HepG2 (cell line): ENCODE data around the gene ALDH3B1. TPM values are rescaled to one million over a fixed set of nuclear protein-coding genes. Genes with fewer than 3 reads are reported as not detected.

Experiments used
- BCL3 ChIP-seq: sonication (generic); formaldehyde crosslinking; IDR thresholded peaks from 2 replicates; pipeline ENCODE4 v1.5.1; 2020; ENCODE audit warnings: mild to moderate bottlenecking, missing genetic modification reagents, moderate library complexity
- DNMT1 ChIP-seq: sonication (generic); formaldehyde crosslinking; IDR thresholded peaks from 2 replicates; pipeline ENCODE4 v1.5.1; 2020; ENCODE audit warnings: mild to moderate bottlenecking, missing genetic modification reagents
- GABPB1 ChIP-seq: IDR thresholded peaks from 2 replicates; pipeline ENCODE4 v1.6.1; 2016; ENCODE audit warnings: mild to moderate bottlenecking, missing genetic modification reagents, moderate library complexity, missing compliant biosample characterization
- HNRNPL ChIP-seq: fragments of 200-400 bp; formaldehyde crosslinking; IDR thresholded peaks from 2 replicates; pipeline ENCODE4 v1.6.1; 2017; ENCODE audit warnings: mild to moderate bottlenecking, low read depth, low read length
- KAT8 ChIP-seq: IDR thresholded peaks from 2 replicates; pipeline ENCODE4 v1.6.1; 2016; ENCODE audit warnings: missing genetic modification reagents, missing compliant biosample characterization
- KDM2A ChIP-seq: sonication (generic); formaldehyde crosslinking; IDR thresholded peaks from 2 replicates; pipeline ENCODE4 v1.4.0; 2020; ENCODE audit warnings: low read depth, missing genetic modification reagents, borderline replicate concordance
- KDM6A ChIP-seq: IDR thresholded peaks from 2 replicates; pipeline ENCODE4 v1.6.1; 2016; ENCODE audit warnings: low read depth
- RBAK ChIP-seq: sonication (generic); formaldehyde crosslinking; IDR thresholded peaks from 2 replicates; pipeline ENCODE4 v1.5.1; 2020; ENCODE audit warnings: mild to moderate bottlenecking, missing genetic modification reagents
- TMF1 ChIP-seq: sonication (generic); formaldehyde crosslinking; IDR thresholded peaks from 2 replicates; pipeline ENCODE4 v1.8.1; 2022; ENCODE audit warnings: low read depth, missing genetic modification reagents
- ZMYM2 ChIP-seq: sonication (generic); formaldehyde crosslinking; IDR thresholded peaks from 2 replicates; pipeline ENCODE4 v1.8.0; 2022; ENCODE audit warnings: mild to moderate bottlenecking, missing genetic modification reagents
- ZNF10 ChIP-seq: sonication (generic); formaldehyde crosslinking; IDR thresholded peaks from 2 replicates; pipeline ENCODE4 v1.4.0; 2020; ENCODE audit warnings: mild to moderate bottlenecking, low read depth, missing genetic modification reagents, borderline replicate concordance
- ZNF235 ChIP-seq: sonication (generic); formaldehyde crosslinking; IDR thresholded peaks from 2 replicates; pipeline ENCODE4 v1.8.1; 2023; ENCODE audit warnings: mild to moderate bottlenecking, missing genetic modification reagents, borderline replicate concordance
- polyA plus RNA-seq, 8 experiments: library from polyadenylated mRNA; depleted of rRNA in 3 of 8; stranded (reverse) in 7 of 8; unstranded in 1 of 8; fragments of >200 nt; fragmentation: Illumina TruSeq in 4 of 8; extraction: Trizol in 4 of 8; gene quantifications; 2 replicates each; pipeline versions ENCODE4 v1.2.1 to v1.2.3, GENCODE V29; 2011 to 2016; ENCODE audit warnings: low read depth in 4 of 8, missing spikeins in 1 of 8, mixed read lengths in 1 of 8; ENCODE audit not compliant: insufficient read depth in 1 of 8
- total RNA-seq, 5 experiments: library from RNA; depleted of rRNA; stranded (reverse); fragments of >200 nt; fragmentation: Illumina TruSeq; extraction: Trizol; gene quantifications; 2 replicates each; pipeline ENCODE4 v1.2.3, GENCODE V29; 2016; ENCODE audit warnings: low read depth in 1 of 5
- TF ChIP-seq, protein P1 (sequence below): sonication (generic); formaldehyde crosslinking; IDR thresholded peaks from 2 replicates; pipeline ENCODE4 v1.4.0; 2020; ENCODE audit warnings: missing genetic modification reagents, borderline replicate concordance
- TF ChIP-seq, protein P2 (sequence below): sonication (generic); formaldehyde crosslinking; IDR thresholded peaks from 2 replicates; pipeline ENCODE4 v1.5.0; 2020; ENCODE audit warnings: mild to moderate bottlenecking, missing genetic modification reagents, borderline replicate concordance
- TF ChIP-seq, protein P3 (sequence below): sonication (generic); formaldehyde crosslinking; IDR thresholded peaks from 2 replicates; pipeline ENCODE4 v1.4.0; 2020; ENCODE audit warnings: low read depth, mild to moderate bottlenecking, missing genetic modification reagents

Gene ALDH3B1
- total and polyA plus RNA-seq, 2 of the 13 experiments (the other 11 are each of a cell fraction or from before 2014, with no cell fraction given), result 4.0 to 6.7 TPM

DNA sequence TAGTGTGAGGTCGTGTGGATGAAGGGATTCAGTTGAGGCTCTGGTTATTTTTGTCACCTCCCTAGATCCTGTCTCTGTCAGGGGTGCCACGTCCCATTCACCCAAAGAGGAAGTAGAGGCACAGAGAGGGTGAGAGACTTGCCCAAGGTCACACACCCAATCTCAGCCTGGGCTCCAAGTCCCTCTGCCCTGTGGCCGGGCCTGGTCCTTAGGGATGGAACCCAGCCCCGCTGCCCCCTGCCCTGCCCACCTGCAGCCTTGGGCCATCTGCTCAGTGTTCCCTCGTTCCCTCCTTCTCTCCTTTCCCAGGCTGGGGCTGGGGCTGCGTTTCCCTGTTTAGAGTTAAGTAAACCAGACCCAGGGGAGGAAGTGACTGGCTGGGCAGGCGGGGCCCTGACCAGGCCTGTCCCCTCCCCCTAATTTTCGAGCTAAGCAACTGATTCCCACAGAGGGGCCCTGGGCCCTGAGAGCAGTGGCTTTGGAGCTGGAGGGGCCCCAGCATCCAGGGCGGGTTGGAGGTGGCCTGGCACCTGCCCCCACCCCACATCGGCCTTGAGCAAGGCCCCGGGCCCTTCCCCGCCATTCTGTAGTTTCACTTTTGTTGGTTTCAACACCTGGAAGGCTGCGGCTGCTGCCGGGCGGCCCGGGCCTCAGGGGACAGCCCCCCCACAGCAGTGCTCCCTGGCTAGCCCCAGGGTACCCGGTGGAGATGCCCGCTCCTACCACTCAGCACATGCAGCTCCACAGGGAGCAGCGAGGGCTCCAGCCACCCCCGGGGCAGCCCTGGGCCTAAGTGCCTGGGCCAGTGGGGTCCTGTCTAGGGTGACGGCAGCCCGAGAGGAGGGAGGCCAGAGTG, 30.2 kb downstream of the ALDH3B1 start (continued):
- TF ChIP-seq HNRNPL, result no peak
- TF ChIP-seq TMF1, result no peak
- TF ChIP-seq ZNF10 (CRISPR knock-in tag), result no peak
- TF ChIP-seq, protein P1, sequence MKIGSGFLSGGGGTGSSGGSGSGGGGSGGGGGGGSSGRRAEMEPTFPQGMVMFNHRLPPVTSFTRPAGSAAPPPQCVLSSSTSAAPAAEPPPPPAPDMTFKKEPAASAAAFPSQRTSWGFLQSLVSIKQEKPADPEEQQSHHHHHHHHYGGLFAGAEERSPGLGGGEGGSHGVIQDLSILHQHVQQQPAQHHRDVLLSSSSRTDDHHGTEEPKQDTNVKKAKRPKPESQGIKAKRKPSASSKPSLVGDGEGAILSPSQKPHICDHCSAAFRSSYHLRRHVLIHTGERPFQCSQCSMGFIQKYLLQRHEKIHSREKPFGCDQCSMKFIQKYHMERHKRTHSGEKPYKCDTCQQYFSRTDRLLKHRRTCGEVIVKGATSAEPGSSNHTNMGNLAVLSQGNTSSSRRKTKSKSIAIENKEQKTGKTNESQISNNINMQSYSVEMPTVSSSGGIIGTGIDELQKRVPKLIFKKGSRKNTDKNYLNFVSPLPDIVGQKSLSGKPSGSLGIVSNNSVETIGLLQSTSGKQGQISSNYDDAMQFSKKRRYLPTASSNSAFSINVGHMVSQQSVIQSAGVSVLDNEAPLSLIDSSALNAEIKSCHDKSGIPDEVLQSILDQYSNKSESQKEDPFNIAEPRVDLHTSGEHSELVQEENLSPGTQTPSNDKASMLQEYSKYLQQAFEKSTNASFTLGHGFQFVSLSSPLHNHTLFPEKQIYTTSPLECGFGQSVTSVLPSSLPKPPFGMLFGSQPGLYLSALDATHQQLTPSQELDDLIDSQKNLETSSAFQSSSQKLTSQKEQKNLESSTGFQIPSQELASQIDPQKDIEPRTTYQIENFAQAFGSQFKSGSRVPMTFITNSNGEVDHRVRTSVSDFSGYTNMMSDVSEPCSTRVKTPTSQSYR (CRISPR knock-in tag), result peak; percentile 53; the same call in 1 of the 2 replicates
- 0 out of 2 replicates have a peak, but pooled peaks have one; percentile 27 for TF ChIP-seq KDM6A
- TF ChIP-seq ZMYM2 (CRISPR knock-in tag), result no peak
- TF ChIP-seq ZNF235 (CRISPR knock-in tag), result no peak
- TF ChIP-seq, protein P2, sequence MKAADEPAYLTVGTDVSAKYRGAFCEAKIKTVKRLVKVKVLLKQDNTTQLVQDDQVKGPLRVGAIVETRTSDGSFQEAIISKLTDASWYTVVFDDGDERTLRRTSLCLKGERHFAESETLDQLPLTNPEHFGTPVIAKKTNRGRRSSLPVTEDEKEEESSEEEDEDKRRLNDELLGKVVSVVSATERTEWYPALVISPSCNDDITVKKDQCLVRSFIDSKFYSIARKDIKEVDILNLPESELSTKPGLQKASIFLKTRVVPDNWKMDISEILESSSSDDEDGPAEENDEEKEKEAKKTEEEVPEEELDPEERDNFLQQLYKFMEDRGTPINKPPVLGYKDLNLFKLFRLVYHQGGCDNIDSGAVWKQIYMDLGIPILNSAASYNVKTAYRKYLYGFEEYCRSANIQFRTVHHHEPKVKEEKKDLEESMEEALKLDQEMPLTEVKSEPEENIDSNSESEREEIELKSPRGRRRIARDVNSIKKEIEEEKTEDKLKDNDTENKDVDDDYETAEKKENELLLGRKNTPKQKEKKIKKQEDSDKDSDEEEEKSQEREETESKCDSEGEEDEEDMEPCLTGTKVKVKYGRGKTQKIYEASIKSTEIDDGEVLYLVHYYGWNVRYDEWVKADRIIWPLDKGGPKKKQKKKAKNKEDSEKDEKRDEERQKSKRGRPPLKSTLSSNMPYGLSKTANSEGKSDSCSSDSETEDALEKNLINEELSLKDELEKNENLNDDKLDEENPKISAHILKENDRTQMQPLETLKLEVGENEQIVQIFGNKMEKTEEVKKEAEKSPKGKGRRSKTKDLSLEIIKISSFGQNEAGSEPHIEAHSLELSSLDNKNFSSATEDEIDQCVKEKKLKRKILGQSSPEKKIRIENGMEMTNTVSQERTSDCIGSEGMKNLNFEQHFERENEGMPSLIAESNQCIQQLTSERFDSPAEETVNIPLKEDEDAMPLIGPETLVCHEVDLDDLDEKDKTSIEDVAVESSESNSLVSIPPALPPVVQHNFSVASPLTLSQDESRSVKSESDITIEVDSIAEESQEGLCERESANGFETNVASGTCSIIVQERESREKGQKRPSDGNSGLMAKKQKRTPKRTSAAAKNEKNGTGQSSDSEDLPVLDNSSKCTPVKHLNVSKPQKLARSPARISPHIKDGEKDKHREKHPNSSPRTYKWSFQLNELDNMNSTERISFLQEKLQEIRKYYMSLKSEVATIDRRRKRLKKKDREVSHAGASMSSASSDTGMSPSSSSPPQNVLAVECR, result peak; percentile 69
- TF ChIP-seq BCL3 (CRISPR knock-in tag), result no peak
- TF ChIP-seq, protein P3, sequence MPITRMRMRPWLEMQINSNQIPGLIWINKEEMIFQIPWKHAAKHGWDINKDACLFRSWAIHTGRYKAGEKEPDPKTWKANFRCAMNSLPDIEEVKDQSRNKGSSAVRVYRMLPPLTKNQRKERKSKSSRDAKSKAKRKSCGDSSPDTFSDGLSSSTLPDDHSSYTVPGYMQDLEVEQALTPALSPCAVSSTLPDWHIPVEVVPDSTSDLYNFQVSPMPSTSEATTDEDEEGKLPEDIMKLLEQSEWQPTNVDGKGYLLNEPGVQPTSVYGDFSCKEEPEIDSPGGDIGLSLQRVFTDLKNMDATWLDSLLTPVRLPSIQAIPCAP (CRISPR knock-in tag), result peak; percentile 84; the same call in 1 of the 2 replicates
- peak; percentile 85 for TF ChIP-seq RBAK (CRISPR knock-in tag)
- 0 out of 2 replicates have a peak, but pooled peaks have one; percentile 43 for TF ChIP-seq KDM2A (CRISPR knock-in tag)
- TF ChIP-seq DNMT1 (CRISPR knock-in tag), result no peak
- TF ChIP-seq KAT8, result peak; percentile 43; the same call in 1 of the 2 replicates
- TF ChIP-seq GABPB1 (CRISPR knock-in tag), result peak; percentile 63
